GM19238 (cell line): ENCODE results near the gene ASTN2.

ENCODE experiments used
- DNase-seq: peaks from one replicate; pipeline ENCODE4 v3.0.0; 2011; ENCODE audit warnings: low spot score; ENCODE audit not compliant: insufficient read length

The ASTN2 gene

GRCh38 chr9:117415358-117415914, 579 bp upstream of the ASTN2 start:
- no peak for DNase-seq

- DNase-seq: no peak
Observed at GRCh38 chr9:117414220-117414905, 494 bp downstream of the ASTN2 start.

GRCh38 chr9:117413346-117414219, 1.3 kb downstream of the ASTN2 start:
- DNase-seq: no peak

GRCh38 chr9:117412841-117413240, 2.0 kb downstream of the ASTN2 start:
- DNase-seq: no peak

- DNase-seq: no peak
Observed at GRCh38 chr9:117412006-117412715, 2.7 kb downstream of the ASTN2 start.

GRCh38 chr9:117411547-117411946, 3.3 kb downstream of the ASTN2 start:
- DNase-seq: no peak

GRCh38 chr9:117409321-117409720, 5.5 kb downstream of the ASTN2 start:
- no peak for DNase-seq

- DNase-seq: no peak
Observed at GRCh38 chr9:117407436-117408022, 7.3 kb downstream of the ASTN2 start.

- no peak for DNase-seq
Observed at GRCh38 chr9:117405950-117406705, 8.7 kb downstream of the ASTN2 start.

GRCh38 chr9:117403848-117404247, 11.0 kb downstream of the ASTN2 start:
- DNase-seq: no peak

GRCh38 chr9:117403403-117403811, 11.4 kb downstream of the ASTN2 start:
- DNase-seq: no peak

- DNase-seq: no peak
Observed at GRCh38 chr9:117400171-117400570, 14.7 kb downstream of the ASTN2 start.

GRCh38 chr9:117395151-117395650, 19.7 kb downstream of the ASTN2 start:
- no peak for DNase-seq

- no peak for DNase-seq
Observed at GRCh38 chr9:117394655-117395054, 20.2 kb downstream of the ASTN2 start.

GRCh38 chr9:117392992-117393391, 21.9 kb downstream of the ASTN2 start:
- no peak for DNase-seq

GRCh38 chr9:117387422-117387821, 27.4 kb downstream of the ASTN2 start:
- no peak for DNase-seq

GRCh38 chr9:117379341-117379740, 35.5 kb downstream of the ASTN2 start:
- DNase-seq: no peak

- no peak for DNase-seq
Observed at GRCh38 chr9:117377046-117377445, 37.8 kb downstream of the ASTN2 start.

GRCh38 chr9:117375956-117376355, 38.9 kb downstream of the ASTN2 start:
- DNase-seq: no peak

- DNase-seq: no peak
Observed at GRCh38 chr9:117374076-117374725, 40.7 kb downstream of the ASTN2 start.
